Activated CD4-positive, alpha-beta T cell treated with anti-CD3 and anti-CD28 coated beads, Interleukin-2, amount 50 U/mL, for 4 hours (primary cell): ENCODE data around the gene DOCK4.

Experiments used
- DNase-seq, 2 experiments: peaks; one replicate each; pipeline ENCODE4 v3.0.0-alpha.2; 2020

DOCK4 gene

DNA sequence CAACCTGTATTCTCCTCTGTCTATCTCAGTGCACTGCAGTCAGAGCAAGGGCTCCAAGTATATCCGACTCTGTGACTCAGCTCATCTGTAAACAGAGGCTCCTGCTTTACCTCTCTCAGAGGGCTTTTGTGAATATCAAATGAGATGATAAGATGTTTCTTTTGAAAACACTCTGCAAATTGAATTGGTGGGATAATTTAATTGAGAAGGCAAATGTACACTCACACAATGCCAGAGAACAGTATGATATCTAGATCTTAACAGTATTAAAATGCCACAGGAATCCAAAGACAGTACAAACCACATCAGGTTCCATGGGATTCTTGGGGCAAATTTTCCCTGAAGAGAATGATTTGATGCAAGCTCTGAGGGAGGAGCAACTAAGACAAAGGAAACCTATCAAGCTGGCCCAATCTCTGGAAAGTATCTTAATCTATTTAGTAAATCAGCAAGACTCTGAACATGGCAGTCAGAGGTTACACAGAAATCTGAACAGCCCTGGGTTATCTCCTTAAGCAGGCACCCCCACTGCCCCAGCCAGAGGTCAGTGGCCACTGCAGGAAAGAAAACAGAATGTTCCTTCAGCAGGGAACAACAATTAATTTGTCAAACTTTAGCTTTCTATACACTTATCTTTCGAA is 45.9 kb downstream of the DOCK4 start:
- DNase-seq = no peak

DNA sequence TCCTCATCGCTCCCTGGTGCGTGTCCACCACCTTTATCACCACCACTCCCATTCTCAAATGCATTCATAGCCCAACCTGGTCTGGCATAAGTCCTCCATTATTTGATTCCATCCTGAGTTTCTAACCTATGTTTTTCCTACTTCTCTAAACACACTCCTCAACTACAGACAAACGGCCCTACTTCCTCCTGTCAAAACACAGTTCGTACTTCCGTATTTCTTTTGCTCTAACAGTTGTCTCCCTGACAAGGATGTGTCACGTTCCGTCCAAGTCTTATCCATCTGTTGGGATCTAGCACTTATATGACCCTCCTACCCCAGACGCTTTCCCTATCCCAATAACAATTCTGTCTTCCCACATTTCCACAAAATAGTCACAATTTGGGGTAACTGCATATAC is 46.8 kb downstream of the DOCK4 start:
- no peak for DNase-seq

DNA sequence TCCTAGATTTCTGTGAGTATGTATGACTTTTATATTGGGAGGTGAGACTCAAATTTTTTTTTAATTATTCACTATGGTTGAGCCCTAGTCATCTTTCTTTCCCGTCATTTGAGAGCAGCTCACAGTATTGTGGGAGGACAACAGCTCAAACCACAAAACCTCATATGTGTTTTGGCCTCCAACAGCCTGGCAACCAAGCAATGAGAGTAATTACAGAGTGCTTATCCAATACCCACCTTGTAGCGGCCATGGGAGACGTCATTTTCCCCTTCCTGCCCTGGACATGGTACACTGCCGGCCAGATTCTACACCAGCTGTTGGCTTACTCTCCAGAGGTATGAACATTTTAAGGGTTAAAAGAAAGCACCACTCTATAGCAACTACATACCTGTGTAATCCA is 49.1 kb downstream of the DOCK4 start:
- DNase-seq = no peak

GRCh38 chr7:112156412-112156811 is 49.8 kb downstream of the DOCK4 start:
- DNase-seq = no peak

- no peak for DNase-seq
Measured at GRCh38 chr7:112154690-112155089, 51.5 kb downstream of the DOCK4 start.

GRCh38 chr7:112152186-112152585 is 54.0 kb downstream of the DOCK4 start:
- no peak for DNase-seq

GRCh38 chr7:112150823-112151641 is 55.2 kb downstream of the DOCK4 start:
- no peak for DNase-seq

DNA sequence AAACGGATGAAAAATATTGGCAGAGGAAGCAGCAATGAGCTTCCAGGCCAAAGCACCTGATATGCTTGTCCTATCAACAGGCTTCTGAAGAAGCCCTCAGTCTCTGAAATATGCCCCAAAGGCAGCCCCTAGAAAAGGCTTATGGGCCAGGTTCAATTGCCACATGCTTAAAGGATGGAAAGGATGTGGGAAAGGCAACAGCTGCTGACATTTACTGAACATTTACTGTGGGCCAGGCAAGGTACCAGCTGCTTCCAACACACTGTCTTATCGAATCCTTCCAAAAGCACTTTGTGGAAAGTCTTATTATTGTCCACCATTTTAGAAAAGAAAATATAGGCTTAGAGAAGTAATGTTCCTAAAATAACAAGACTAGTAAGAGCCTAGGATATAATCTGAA is 56.5 kb downstream of the DOCK4 start:
- no peak for DNase-seq

GRCh38 chr7:112147793-112148361 is 58.3 kb downstream of the DOCK4 start:
- DNase-seq = no peak

DNA sequence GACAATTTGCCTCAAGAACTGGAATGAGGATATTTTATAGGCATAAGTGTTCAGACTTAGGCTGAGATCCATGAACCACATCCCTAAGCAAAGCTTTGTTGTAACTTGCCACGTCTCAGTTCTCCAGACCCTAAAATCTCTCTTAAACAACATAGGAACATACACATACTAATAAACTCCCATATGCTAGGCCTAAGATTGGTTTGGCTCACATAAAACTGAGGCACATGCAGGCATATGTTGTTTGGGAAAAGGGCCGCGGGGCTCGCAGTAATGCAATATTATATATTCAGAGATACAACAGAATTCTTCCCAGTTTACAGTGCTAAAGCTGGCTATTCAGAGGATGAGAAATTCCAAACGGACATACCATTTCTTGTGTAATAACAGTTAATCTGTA is 61.0 kb downstream of the DOCK4 start:
- DNase-seq = no peak

DNA sequence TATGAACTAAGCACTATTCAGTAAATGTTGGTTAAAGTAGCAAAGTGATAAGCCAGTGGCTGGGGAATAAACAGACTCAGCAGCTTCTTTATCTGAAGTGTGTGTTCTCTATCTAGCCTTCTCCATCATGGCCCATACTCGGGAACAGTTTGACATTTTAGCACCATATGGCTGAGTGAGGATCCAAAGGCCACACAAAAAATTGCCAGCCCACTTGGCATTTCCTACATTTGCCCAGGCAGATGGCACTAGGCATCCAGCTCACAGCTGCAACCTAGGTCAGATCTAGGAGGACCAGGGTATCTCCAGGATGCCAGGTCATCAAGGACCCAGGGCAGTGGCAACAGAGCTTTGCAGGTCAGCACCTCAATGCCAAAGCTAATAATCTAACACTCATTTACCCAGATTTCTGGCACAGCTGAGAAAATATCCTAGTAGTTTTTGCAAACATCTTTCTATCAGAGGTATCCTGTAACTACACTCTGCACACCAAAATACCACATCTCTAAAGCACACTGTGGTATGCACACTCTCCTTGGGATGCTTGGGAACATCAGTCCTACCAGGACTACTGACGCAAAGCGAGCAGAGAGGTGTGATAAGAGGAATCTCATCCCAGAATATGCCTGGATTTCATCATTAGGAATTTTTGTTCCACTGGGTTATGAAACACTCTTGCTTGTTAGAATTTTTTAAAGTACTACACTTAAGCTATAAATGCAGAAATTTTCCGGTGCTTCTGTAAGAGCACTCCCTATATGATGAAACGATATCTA is 61.7 kb downstream of the DOCK4 start:
- no peak for DNase-seq

GRCh38 chr7:112143582-112143981 is 62.6 kb downstream of the DOCK4 start:
- DNase-seq = no peak

- no peak for DNase-seq
Measured at GRCh38 chr7:112143136-112143535, 63.1 kb downstream of the DOCK4 start.

DNA sequence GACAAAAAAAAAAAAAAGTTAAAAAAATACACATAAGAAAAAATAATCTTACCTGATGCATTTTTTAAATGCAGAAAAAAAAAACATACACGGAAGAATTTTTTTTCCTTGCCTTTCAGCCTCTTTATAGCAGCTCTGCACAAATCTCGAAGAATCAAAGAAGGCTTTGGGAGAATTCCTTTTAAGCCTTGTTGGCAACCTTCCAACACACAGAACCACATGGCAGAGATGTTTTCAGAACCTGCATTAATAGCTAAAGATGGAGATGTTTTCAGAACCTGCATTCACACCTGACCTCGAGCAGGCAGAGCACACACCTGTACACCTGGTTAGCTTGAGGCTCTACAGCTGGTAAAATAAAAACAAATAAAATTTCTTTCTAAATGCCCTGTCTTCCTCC is 65.6 kb downstream of the DOCK4 start:
- no peak for DNase-seq

GRCh38 chr7:112138938-112139337 is 67.3 kb downstream of the DOCK4 start:
- no peak for DNase-seq

GRCh38 chr7:112138325-112138852 is 67.8 kb downstream of the DOCK4 start:
- no peak for DNase-seq

GRCh38 chr7:112137141-112138101 is 68.8 kb downstream of the DOCK4 start:
- DNase-seq = no peak

- no peak for DNase-seq
Measured at GRCh38 chr7:112136271-112137008, 69.8 kb downstream of the DOCK4 start.

DNA sequence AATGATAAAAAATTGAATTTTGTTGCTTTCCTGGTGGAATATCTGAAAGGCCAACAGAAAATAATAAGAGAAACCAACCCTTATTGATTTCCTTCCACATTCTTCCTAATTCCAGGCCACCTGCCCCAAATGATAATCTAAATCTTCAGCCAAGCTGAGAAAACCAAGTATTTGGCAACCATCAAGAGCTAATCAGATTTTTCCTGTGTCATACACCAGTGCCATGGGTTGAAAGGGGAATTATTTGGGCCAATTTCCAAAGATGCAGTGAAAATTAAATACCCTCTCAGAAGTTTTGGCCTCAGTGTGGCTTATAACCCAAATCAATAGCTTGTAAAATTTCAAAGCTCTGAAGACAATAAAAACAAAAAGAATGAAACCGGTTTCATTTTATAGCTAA is 70.4 kb downstream of the DOCK4 start:
- DNase-seq = no peak

- DNase-seq = no peak
Measured at GRCh38 chr7:112134039-112134438, 72.2 kb downstream of the DOCK4 start.

GRCh38 chr7:112133328-112133727 is 72.9 kb downstream of the DOCK4 start:
- no peak for DNase-seq
